HCT116 (cell line): ENCODE data around the gene ORC5. TPM values are rescaled to one million over a fixed set of nuclear protein-coding genes. Genes with fewer than 3 reads are reported as not detected.

ENCODE experiments used
- ATAC-seq: fragments of 200-7000 bp; cut with Tn5 transposase; 2 replicates; pipeline ENCODE4 v1.9.1; 2020; ENCODE audit warnings: mild to moderate bottlenecking, moderate library complexity
- BruUV-seq: library from RNA; stranded (reverse); fragments of 400-500 nt; replicated peaks from 2 replicates; lab custom pipeline; 2021; lab: Mats Ljungman, UMichigan
- CTCF ChIA-PET: fragments of 300-600 bp; sonication (Branson Sonifier 250); formaldehyde crosslinking; loops from one replicate; lab custom pipeline; 2021; ENCODE audit warnings: antibody characterized with exemption; lab: Charles Lee
- POLR2A ChIA-PET: fragments of 300-600, 350-600 bp; sonication (Branson Sonifier 250); formaldehyde crosslinking; loops from one replicate; lab custom pipeline; 2021; ENCODE audit warnings: antibody characterized with exemption; lab: Charles Lee
- RAD21 ChIA-PET, 2 experiments: fragments of 300-600 bp; sonication (Branson Sonifier 250); formaldehyde crosslinking; loops; one replicate each; lab custom pipeline; 2023; ENCODE audit warnings: low total read pairs in 2 of 2; ENCODE audit not compliant: uncharacterized antibody in 2 of 2, unreplicated experiment in 2 of 2, low non-redundant PET in 1 of 2; lab: Charles Lee
- DNase-seq: peaks from one replicate; pipeline ENCODE4 v3.0.0-alpha.2; 2010; ENCODE audit warnings: low read depth, low spot score
- H2AFZ ChIP-seq: fragments of 200-600 bp; shearing (Covaris generic), sonication (generic); 2 replicates; pipeline ENCODE4 v1.6.1; 2017; ENCODE audit warnings: low read depth, mixed run types, mixed read lengths, antibody characterized with exemption, low read length; ENCODE audit not compliant: poor library complexity, severe bottlenecking
- H3K27ac ChIP-seq: 2 replicates; pipeline ENCODE4 v1.5.1; 2012; ENCODE audit warnings: low read depth, low read length
- H3K27me3 ChIP-seq: fragments of 200-600 bp; sonication (generic); 2 replicates; pipeline ENCODE4 v1.6.1; 2016; ENCODE audit warnings: mixed run types, low read length, mixed read lengths; ENCODE audit not compliant: insufficient read depth
- H3K36me3 ChIP-seq, 2 experiments: fragments of 200-500 bp in 1 of 2; fragments of 200-600 bp in 1 of 2; sonication (Bioruptor generic) in 1 of 2; sonication (generic) in 1 of 2; 2 replicates each; pipeline versions ENCODE4 v1.5.1 to v1.6.1; 2014 to 2016; ENCODE audit warnings: low read length in 2 of 2, inconsistent platforms in 1 of 2, mixed read lengths in 1 of 2, mixed run types in 1 of 2; ENCODE audit not compliant: insufficient read depth in 2 of 2, control insufficient read depth in 1 of 2
- H3K4me1 ChIP-seq, 2 experiments: fragments of 200-600 bp in 1 of 2; sonication (generic) in 1 of 2; 2 replicates each; pipeline versions ENCODE4 v1.5.1 to v1.6.1; 2012 to 2017; ENCODE audit warnings: low read length in 2 of 2, inconsistent platforms in 1 of 2, mild to moderate bottlenecking in 1 of 2, mixed read lengths in 1 of 2, mixed run types in 1 of 2, moderate library complexity in 1 of 2; ENCODE audit not compliant: insufficient read depth in 2 of 2, control insufficient read depth in 1 of 2
- H3K4me2 ChIP-seq: fragments of 200-600 bp; sonication (generic); 2 replicates; pipeline ENCODE4 v1.6.1; 2017; ENCODE audit warnings: mixed run types, low read length, mixed read lengths
- H3K4me3 ChIP-seq, 2 experiments: fragments of 200-600 bp in 1 of 2; sonication (generic) in 1 of 2; replicated peaks in 1 of 2; 2 replicates each; pipeline ENCODE4 v1.5.1; 2011 to 2016; ENCODE audit warnings: low read length in 2 of 2, control low read depth in 1 of 2, low read depth in 1 of 2, mild to moderate bottlenecking in 1 of 2, mixed read lengths in 1 of 2, mixed run types in 1 of 2
- H3K79me2 ChIP-seq: fragments of 200-600 bp; sonication (generic); 2 replicates; pipeline ENCODE4 v1.6.1; 2017; ENCODE audit warnings: mild to moderate bottlenecking, mixed run types, low read length, moderate library complexity, mixed read lengths; ENCODE audit not compliant: insufficient read depth
- H3K9ac ChIP-seq: fragments of 200-600 bp; sonication (generic); 2 replicates; pipeline ENCODE4 v1.6.1; 2016; ENCODE audit warnings: low read length, mixed read lengths
- H3K9me2 ChIP-seq: fragments of 200-600 bp; sonication (generic), shearing (Covaris generic); 2 replicates; pipeline ENCODE4 v1.6.1; 2017; ENCODE audit warnings: mixed run types, mild to moderate bottlenecking, moderate library complexity; ENCODE audit not compliant: insufficient read depth
- H3K9me3 ChIP-seq, 2 experiments: fragments of 200-500 bp in 1 of 2; fragments of 200-600 bp in 1 of 2; sonication (Bioruptor generic) in 1 of 2; sonication (generic) in 1 of 2; 2 replicates each; pipeline ENCODE4 v1.6.1; 2014 to 2017; ENCODE audit warnings: low read length in 2 of 2, mixed read lengths in 2 of 2, inconsistent platforms in 1 of 2, low read depth in 1 of 2, mild to moderate bottlenecking in 1 of 2, mixed run types in 1 of 2, moderate library complexity in 1 of 2; ENCODE audit not compliant: control insufficient read depth in 1 of 2, insufficient read depth in 1 of 2
- H4K20me1 ChIP-seq: fragments of 200-600 bp; sonication (generic), shearing (Covaris generic); 2 replicates; pipeline ENCODE4 v1.6.1; 2017; ENCODE audit warnings: mixed run types, mild to moderate bottlenecking, moderate library complexity; ENCODE audit not compliant: insufficient read depth
- CEBPB ChIP-seq: IDR thresholded peaks from 2 replicates; pipeline ENCODE4 v1.6.1; 2012; ENCODE audit warnings: low read depth
- ELF1 ChIP-seq: IDR thresholded peaks from 2 replicates; pipeline ENCODE4 v1.6.1; 2012; ENCODE audit warnings: low read depth, borderline replicate concordance
- FOSL1 ChIP-seq: IDR thresholded peaks from 2 replicates; pipeline ENCODE4 v1.6.1; 2012; ENCODE audit warnings: low read depth
- POLR2A ChIP-seq: IDR thresholded peaks from 2 replicates; pipeline ENCODE4 v1.7.0; 2011; ENCODE audit warnings: borderline replicate concordance; ENCODE audit not compliant: insufficient read depth, insufficient read length; ENCODE audit errors: extremely low read depth
- SIN3A ChIP-seq: IDR thresholded peaks from 2 replicates; pipeline ENCODE4 v1.6.1; 2012; ENCODE audit warnings: low read depth
- SP1 ChIP-seq: IDR thresholded peaks from 2 replicates; pipeline ENCODE4 v1.6.1; 2012; ENCODE audit warnings: low read depth
- TCF7L2 ChIP-seq: IDR thresholded peaks from 2 replicates; pipeline ENCODE4 v1.7.0; 2011; ENCODE audit warnings: borderline replicate concordance, inconsistent platforms; ENCODE audit not compliant: insufficient read depth, insufficient read length; ENCODE audit errors: extremely low read depth
- intact Hi-C: fragments of 100-400 bp; cut with micrococcal nuclease; formaldehyde crosslinking; loops from 2 replicates; pipeline ENCODE4 v1.10.0; 2022
- total RNA-seq: library from RNA; stranded (reverse); gene quantifications from one replicate; pipeline ENCODE4 v1.2.1, GENCODE V29; 2021; ENCODE audit not compliant: unreplicated experiment
- TF ChIP-seq, protein P1 (sequence below): IDR thresholded peaks from 2 replicates; pipeline ENCODE4 v1.6.1; 2012
- TF ChIP-seq, protein P2 (sequence below): IDR thresholded peaks from 2 replicates; pipeline ENCODE4 v1.6.1; 2011; ENCODE audit warnings: mild to moderate bottlenecking, low read length, moderate library complexity; ENCODE audit not compliant: insufficient replicate concordance; ENCODE audit errors: extremely low read depth
- TF ChIP-seq, protein P3 (sequence below), 3 experiments: fragments of 200-600 bp in 1 of 3; sonication (generic) in 1 of 3; IDR thresholded peaks in 2 of 3; conservative IDR thresholded peaks in 1 of 3; 2 replicates each; pipeline ENCODE4 v1.5.1; 2012 to 2017; ENCODE audit warnings: low read depth in 2 of 3, low read length in 2 of 3, antibody characterized with exemption in 1 of 3, borderline replicate concordance in 1 of 3, control low read depth in 1 of 3, mild to moderate bottlenecking in 1 of 3, mixed read lengths in 1 of 3, mixed run types in 1 of 3, moderate library complexity in 1 of 3; ENCODE audit not compliant: insufficient read depth in 1 of 3

ORC5 gene
- total RNA-seq, 1 experiment from 2014 or later = 30.2 TPM

DNA sequence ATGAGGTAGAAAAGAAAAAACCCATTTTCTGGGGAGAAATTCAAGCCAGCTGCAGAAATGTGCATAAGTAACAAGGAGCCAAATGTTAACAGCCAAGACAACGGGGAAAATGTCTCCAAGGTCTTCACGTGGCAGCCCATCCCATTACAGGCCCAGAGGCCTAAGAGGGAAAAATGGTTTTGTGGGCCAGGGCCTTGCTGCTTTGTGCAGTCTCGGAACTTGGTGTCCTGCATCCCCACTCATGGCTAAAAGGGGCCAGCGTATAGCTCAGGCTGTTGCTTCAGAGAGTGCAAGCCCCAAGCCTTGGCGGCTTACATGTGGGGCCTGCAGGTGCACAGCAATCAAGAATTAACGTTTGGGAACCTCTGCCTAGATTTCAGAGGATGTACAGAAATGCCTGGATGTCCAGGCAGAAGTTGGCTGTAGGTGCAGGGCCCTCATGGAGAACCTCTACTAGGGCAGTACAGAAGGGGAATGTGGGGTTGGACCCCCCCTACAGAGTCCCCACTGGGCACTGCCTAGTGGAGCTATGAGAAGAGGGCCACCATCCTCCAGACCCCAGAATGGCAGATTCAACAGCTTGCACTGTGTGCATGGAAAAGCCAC lies 9.0 kb downstream of the ORC5 start:
- DNase-seq (no peak), ATAC-seq (no peak)
- no peak overlapping the region for H3K4me2 ChIP-seq
- ChIA-PET RAD21 (no interaction called here), POLR2A (no interaction called here), CTCF (no interaction called here)
- no peaks in the 10 kb centered on the region for H3K27me3 ChIP-seq
- no TSS peak for BruUV-seq
- H3K4me3 ChIP-seq = no peak overlapping the region
- H2AFZ ChIP-seq = no peak overlapping the region
- no peaks in the 10 kb centered on the region for H3K9me3 ChIP-seq
- H4K20me1 ChIP-seq = no peaks in the 10 kb centered on the region
- no peak for TF ChIP-seq SP1
- TF ChIP-seq FOSL1 = no peak
- TF ChIP-seq, protein P1, sequence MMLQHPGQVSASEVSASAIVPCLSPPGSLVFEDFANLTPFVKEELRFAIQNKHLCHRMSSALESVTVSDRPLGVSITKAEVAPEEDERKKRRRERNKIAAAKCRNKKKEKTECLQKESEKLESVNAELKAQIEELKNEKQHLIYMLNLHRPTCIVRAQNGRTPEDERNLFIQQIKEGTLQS = no peak
- TF ChIP-seq, protein P2, sequence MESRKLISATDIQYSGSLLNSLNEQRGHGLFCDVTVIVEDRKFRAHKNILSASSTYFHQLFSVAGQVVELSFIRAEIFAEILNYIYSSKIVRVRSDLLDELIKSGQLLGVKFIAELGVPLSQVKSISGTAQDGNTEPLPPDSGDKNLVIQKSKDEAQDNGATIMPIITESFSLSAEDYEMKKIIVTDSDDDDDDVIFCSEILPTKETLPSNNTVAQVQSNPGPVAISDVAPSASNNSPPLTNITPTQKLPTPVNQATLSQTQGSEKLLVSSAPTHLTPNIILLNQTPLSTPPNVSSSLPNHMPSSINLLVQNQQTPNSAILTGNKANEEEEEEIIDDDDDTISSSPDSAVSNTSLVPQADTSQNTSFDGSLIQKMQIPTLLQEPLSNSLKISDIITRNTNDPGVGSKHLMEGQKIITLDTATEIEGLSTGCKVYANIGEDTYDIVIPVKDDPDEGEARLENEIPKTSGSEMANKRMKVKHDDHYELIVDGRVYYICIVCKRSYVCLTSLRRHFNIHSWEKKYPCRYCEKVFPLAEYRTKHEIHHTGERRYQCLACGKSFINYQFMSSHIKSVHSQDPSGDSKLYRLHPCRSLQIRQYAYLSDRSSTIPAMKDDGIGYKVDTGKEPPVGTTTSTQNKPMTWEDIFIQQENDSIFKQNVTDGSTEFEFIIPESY = no peak
- TF ChIP-seq, protein P3, sequence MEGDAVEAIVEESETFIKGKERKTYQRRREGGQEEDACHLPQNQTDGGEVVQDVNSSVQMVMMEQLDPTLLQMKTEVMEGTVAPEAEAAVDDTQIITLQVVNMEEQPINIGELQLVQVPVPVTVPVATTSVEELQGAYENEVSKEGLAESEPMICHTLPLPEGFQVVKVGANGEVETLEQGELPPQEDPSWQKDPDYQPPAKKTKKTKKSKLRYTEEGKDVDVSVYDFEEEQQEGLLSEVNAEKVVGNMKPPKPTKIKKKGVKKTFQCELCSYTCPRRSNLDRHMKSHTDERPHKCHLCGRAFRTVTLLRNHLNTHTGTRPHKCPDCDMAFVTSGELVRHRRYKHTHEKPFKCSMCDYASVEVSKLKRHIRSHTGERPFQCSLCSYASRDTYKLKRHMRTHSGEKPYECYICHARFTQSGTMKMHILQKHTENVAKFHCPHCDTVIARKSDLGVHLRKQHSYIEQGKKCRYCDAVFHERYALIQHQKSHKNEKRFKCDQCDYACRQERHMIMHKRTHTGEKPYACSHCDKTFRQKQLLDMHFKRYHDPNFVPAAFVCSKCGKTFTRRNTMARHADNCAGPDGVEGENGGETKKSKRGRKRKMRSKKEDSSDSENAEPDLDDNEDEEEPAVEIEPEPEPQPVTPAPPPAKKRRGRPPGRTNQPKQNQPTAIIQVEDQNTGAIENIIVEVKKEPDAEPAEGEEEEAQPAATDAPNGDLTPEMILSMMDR (IDR thresholded peaks at IDR 0.05 in 2 of 3, conservative IDR thresholded peaks at IDR 0.05 in 1 of 3; ENCODE audit: borderline replicate concordance in 1 of 3, insufficient read depth in 1 of 3, low read depth in 2 of 3, low read length in 2 of 3) = no peak
- no peak for TF ChIP-seq POLR2A
- TF ChIP-seq SIN3A = no peak
- no peak for TF ChIP-seq TCF7L2
- no peak for TF ChIP-seq ELF1
- TF ChIP-seq CEBPB = no peak
- H3K79me2 ChIP-seq = peaks cover 41% of the 10 kb centered on the region
- no peak overlapping the region for H3K27ac ChIP-seq
- peaks cover 61 to 76% of the 10 kb centered on the region in 2 experiments for H3K36me3 ChIP-seq
- H3K9ac ChIP-seq = no peak overlapping the region
- H3K9me2 ChIP-seq = no peaks in the 10 kb centered on the region
- intact Hi-C loops = no loop called here
- H3K4me1 ChIP-seq = no peaks in the 10 kb centered on the region
